ENCODE measurements around the gene HSPB6. TPM values are rescaled to one million over a fixed set of nuclear protein-coding genes. Genes with fewer than 3 reads are reported as not detected.
"Not testable (repeated sequence)": the region's sequence is repeated elsewhere in the genome, so short reads cannot be mapped to it uniquely, and the experiment has no call there.

The HSPB6 gene
- total and polyA plus RNA-seq, 12 donors = 21.1 to 932 (median 265) TPM

- Histone ChIP-seq H3K4me1 (replicated peaks in 1 of 2) (no peaks in the 10 kb centered on the region), H3K36me3 (replicated peaks in 1 of 2) (no peaks in the 10 kb centered on the region), H3K4me3 (no peak overlapping the region), H3K27me3 (peaks cover 8% of the 10 kb centered on the region), H3K27ac (no peak overlapping the region), H3K9me3 (replicated peaks in 1 of 3) (no peaks in the 10 kb centered on the region)
- TF ChIP-seq CTCF (IDR thresholded peaks at IDR 0.05) (no peak), POLR2A (IDR thresholded peaks at IDR 0.05) (no peak)
- intact Hi-C loops (cut with DNase I) = no loop called here
- 49 to 72% (median 52%) methylated on average over 2 to 3 of the region's 3 CpGs for WGBS, 4 donors
- no peak for DNase-seq
These were observed 45.0 kb upstream of the HSPB6 start for GRCh38 chr19:35801828-35802227.

- 7 to 17% (median 10%) methylated on average over 3 to 15 of the region's 15 CpGs for WGBS, 4 donors
- H3K27me3 ChIP-seq = peaks cover 8% of the 10 kb centered on the region
These were observed 40.8 kb upstream of the HSPB6 start for GRCh38 chr19:35797663-35798062.

GRCh38 chr19:35796645-35797542 is 40.1 kb upstream of the HSPB6 start:
- WGBS, 4 donors = 24 to 32% (median 30%) methylated on average over 34 to 39 of the region's 39 CpGs
- Histone ChIP-seq H3K36me3 (replicated peaks in 1 of 2) (no peaks in the 10 kb centered on the region), H3K27me3 (peaks cover 8% of the 10 kb centered on the region), H3K9me3 (replicated peaks in 1 of 3) (no peaks in the 10 kb centered on the region), H3K4me1 (replicated peaks in 1 of 2) (no peaks in the 10 kb centered on the region), H3K4me3 (no peak overlapping the region), H3K27ac (no peak overlapping the region)
- TF ChIP-seq POLR2A (IDR thresholded peaks at IDR 0.05) (no peak), CTCF (IDR thresholded peaks at IDR 0.05) (no peak)
- no peak for DNase-seq
- intact Hi-C loops (cut with DNase I) = loop anchor here in 1 of 2 donors (5.0 kb wide), 1 partner anchor 50 kb away; no protein-coding TSS in a partner anchor

More at GRCh38 chr19:35797663-35798062, 40.8 kb upstream of the HSPB6 start:
- Histone ChIP-seq H3K27ac (no peak overlapping the region), H3K36me3 (replicated peaks in 1 of 2) (no peaks in the 10 kb centered on the region), H3K4me3 (no peak overlapping the region), H3K4me1 (replicated peaks in 1 of 2) (no peaks in the 10 kb centered on the region), H3K9me3 (replicated peaks in 1 of 3) (no peaks in the 10 kb centered on the region)
- intact Hi-C loops (cut with DNase I) = loop anchor here in 1 of 2 donors (5.0 kb wide), 1 partner anchor 50 kb away; no protein-coding TSS in a partner anchor
- no peak for TF ChIP-seq POLR2A (IDR thresholded peaks at IDR 0.05)
- no peak for TF ChIP-seq CTCF (IDR thresholded peaks at IDR 0.05)
- no peak for DNase-seq

- not testable (repeated sequence) for H3K27ac ChIP-seq; H3K27me3 ChIP-seq; H3K4me1 ChIP-seq (replicated peaks in 1 of 2); H3K9me3 ChIP-seq (replicated peaks in 1 of 3); H3K36me3 ChIP-seq (replicated peaks in 1 of 2); H3K4me3 ChIP-seq; DNase-seq
- 73 to 100% (median 81%) methylated on average over 1 of the region's 1 CpG for WGBS, 4 donors
- intact Hi-C loops (cut with DNase I) = loop anchor here in 1 of 2 donors (5.0 kb wide), 1 partner anchor 52 kb away; no protein-coding TSS in a partner anchor
These were observed 38.7 kb upstream of the HSPB6 start for GRCh38 chr19:35795564-35795963.

All from adrenal gland (tissue), 12 donors.